Endothelial cell of umbilical vein (primary cell): Measurements from ENCODE around the gene THSD4. TPM values are rescaled to one million over a fixed set of nuclear protein-coding genes. Genes with fewer than 3 reads are reported as not detected.

Experiments used
- BruUV-seq: library from RNA; stranded (reverse); fragments of 400-500 nt; replicated peaks from 2 replicates; lab custom pipeline; 2021; lab: Mats Ljungman, UMichigan
- CTCF ChIA-PET: fragments of 300-600, 350-600 bp; sonication (Branson Sonifier 250); formaldehyde crosslinking; loops from one replicate; lab custom pipeline; 2021; ENCODE audit warnings: antibody characterized with exemption, inconsistent platforms; lab: Charles Lee
- POLR2A ChIA-PET: fragments of 300-600, 350-600 bp; sonication (Branson Sonifier 250); formaldehyde crosslinking; loops from one replicate; lab custom pipeline; 2021; ENCODE audit warnings: antibody characterized with exemption, inconsistent platforms; lab: Charles Lee
- DNase-seq: peaks from one replicate; pipeline ENCODE4 v3.0.0-alpha.2; 2011; ENCODE audit warnings: low read depth, low spot score
- FAIRE-seq: peaks from 2 replicates; lab custom pipeline; 2011; peaks lifted over from hg19 to GRCh38; lab: Jason Lieb, UNC
- H2AFZ ChIP-seq: 2 replicates; pipeline ENCODE4 v1.6.0; 2012; ENCODE audit warnings: low read depth, low read length, control low read depth, inconsistent platforms
- H3K27ac ChIP-seq: 2 replicates; pipeline ENCODE4 v1.5.1; 2011; ENCODE audit warnings: low read depth, mild to moderate bottlenecking, control low read depth, low read length, moderate library complexity; ENCODE audit not compliant: insufficient read depth
- H3K27me3 ChIP-seq, 2 experiments: 2 replicates each; pipeline versions ENCODE4 v1.6.0 to v1.6.1; 2011; ENCODE audit warnings: low read length in 2 of 2, mixed read lengths in 1 of 2; ENCODE audit not compliant: control insufficient read depth in 2 of 2, insufficient read depth in 2 of 2
- H3K36me3 ChIP-seq, 2 experiments: 2 replicates in 1 of 2; 3 replicates in 1 of 2; pipeline ENCODE4 v1.5.1; 2011; ENCODE audit warnings: low read length in 2 of 2, mild to moderate bottlenecking in 1 of 2, moderate library complexity in 1 of 2; ENCODE audit not compliant: control insufficient read depth in 2 of 2, insufficient read depth in 2 of 2; ENCODE audit errors: extremely low read depth in 1 of 2
- H3K4me1 ChIP-seq: 3 replicates; pipeline ENCODE4 v1.5.1; 2011; ENCODE audit warnings: mild to moderate bottlenecking, low read length; ENCODE audit not compliant: control insufficient read depth, insufficient read depth; ENCODE audit errors: extremely low read depth
- H3K4me2 ChIP-seq: 2 replicates; pipeline ENCODE4 v1.6.1; 2011; ENCODE audit warnings: low read length, control low read depth, mixed read lengths; ENCODE audit not compliant: insufficient read depth
- H3K4me3 ChIP-seq, 3 experiments: fragments of 200-600 bp in 1 of 3; sonication (generic), shearing (Covaris generic) in 1 of 3; replicated peaks in 1 of 3; 2 replicates each; pipeline ENCODE4 v1.5.1; 2011 to 2016; ENCODE audit warnings: control low read depth in 3 of 3, low read length in 3 of 3, mild to moderate bottlenecking in 2 of 3, inconsistent platforms in 1 of 3, low read depth in 1 of 3, moderate library complexity in 1 of 3; ENCODE audit not compliant: insufficient read depth in 1 of 3
- H3K79me2 ChIP-seq: 2 replicates; pipeline ENCODE4 v1.6.0; 2012; ENCODE audit warnings: low read length, inconsistent platforms; ENCODE audit not compliant: control insufficient read depth, insufficient read depth
- H3K9ac ChIP-seq: replicated peaks from 2 replicates; pipeline ENCODE3; 2011; ENCODE audit warnings: low read length, control low read depth; ENCODE audit not compliant: insufficient read depth; ENCODE audit errors: extremely low read depth
- H3K9me1 ChIP-seq: replicated peaks from 3 replicates; pipeline ENCODE4 v1.6.0; 2011; ENCODE audit warnings: mild to moderate bottlenecking, low read length; ENCODE audit not compliant: control insufficient read depth, insufficient read depth; ENCODE audit errors: extremely low read depth
- H3K9me3 ChIP-seq: replicated peaks from 2 replicates; pipeline ENCODE4 v1.5.1; 2012; ENCODE audit warnings: low read length, inconsistent platforms; ENCODE audit not compliant: control insufficient read depth, insufficient read depth
- H4K20me1 ChIP-seq: replicated peaks from 2 replicates; pipeline ENCODE3; 2011; ENCODE audit warnings: mild to moderate bottlenecking, low read length; ENCODE audit not compliant: control insufficient read depth, insufficient read depth; ENCODE audit errors: extremely low read depth
- CTCF ChIP-seq, 2 donors: IDR thresholded peaks; 1 replicate in 1 of 2; 2 replicates in 1 of 2; pipeline ENCODE4 v1.5.1; 2011; ENCODE audit warnings: low read length in 2 of 2, mild to moderate bottlenecking in 2 of 2, moderate library complexity in 2 of 2, control low read depth in 1 of 2, inconsistent platforms in 1 of 2, low read depth in 1 of 2; ENCODE audit not compliant: insufficient read depth in 1 of 2; ENCODE audit errors: extremely low read depth in 1 of 2
- FOS ChIP-seq: IDR thresholded peaks from 2 replicates; pipeline ENCODE4 v1.6.1; 2011; ENCODE audit warnings: mild to moderate bottlenecking, low read length, moderate library complexity, borderline replicate concordance; ENCODE audit not compliant: insufficient read depth
- GATA2 ChIP-seq: IDR thresholded peaks from 2 replicates; pipeline ENCODE4 v1.7.0; 2011; ENCODE audit warnings: low read depth, mild to moderate bottlenecking, moderate library complexity, mixed read lengths, low read length; ENCODE audit not compliant: insufficient read length, insufficient read depth
- MAX ChIP-seq: IDR thresholded peaks from 2 replicates; pipeline ENCODE4 v1.6.1; 2011; ENCODE audit not compliant: insufficient read depth, insufficient read length
- POLR2A ChIP-seq: IDR thresholded peaks from 2 replicates; pipeline ENCODE4 v1.6.1; 2012; ENCODE audit warnings: low read depth, mild to moderate bottlenecking, control low read depth, low read length
- POLR2AphosphoS5 ChIP-seq: IDR thresholded peaks from 2 replicates; pipeline ENCODE4 v1.6.1; 2012; ENCODE audit warnings: low read depth, mild to moderate bottlenecking, control low read depth, low read length, moderate library complexity; ENCODE audit not compliant: insufficient read depth
- dilution Hi-C: fragments of 300-500 bp; cut with MboI; formaldehyde crosslinking; loops from one replicate; pipeline ENCODE4 v1.15.0; 2019; ENCODE audit warnings: low sequenced_read_pairs; ENCODE audit not compliant: extremely low pct_ligation_motif_present
- intact Hi-C: fragments of 100-400 bp; cut with micrococcal nuclease; formaldehyde crosslinking; loops from one replicate; pipeline ENCODE4 v1.10.0; 2022
- polyA plus RNA-seq, 4 experiments: library from polyadenylated mRNA; depleted of rRNA in 3 of 4; stranded (reverse) in 3 of 4; unstranded in 1 of 4; fragments of >200 nt; gene quantifications; 2 replicates each; pipeline versions ENCODE4 v1.2.1 to v1.2.3, GENCODE V29; 2011 to 2012; ENCODE audit warnings: missing spikeins in 1 of 4
- total RNA-seq: library from RNA; stranded (reverse); gene quantifications from 2 replicates; pipeline ENCODE4 v1.2.3, GENCODE V29; 2021

THSD4 gene
- total and polyA plus RNA-seq, 2 donors (not counting 3 experiments of a cell fraction or from before 2014, with no cell fraction given): 9.9 to 25.4 TPM

GRCh38 chr15:71143373-71144310, 28.4 kb downstream of the THSD4 start:
- Histone ChIP-seq H2AFZ (no peak overlapping the region), H3K27ac (no peak overlapping the region), H3K4me3 (no peak overlapping the region), H3K9me3 (no peaks in the 10 kb centered on the region), H3K9ac (no peak overlapping the region), H3K79me2 (no peaks in the 10 kb centered on the region), H3K4me2 (no peak overlapping the region), H3K27me3 (no peaks in the 10 kb centered on the region), H3K9me1 (no peaks in the 10 kb centered on the region), H3K4me1 (no peaks in the 10 kb centered on the region), H4K20me1 (no peaks in the 10 kb centered on the region), H3K36me3 (no peaks in the 10 kb centered on the region)
- intact Hi-C loops: no loop called here
- TF ChIP-seq POLR2A (no peak), POLR2AphosphoS5 (no peak), FOS (no peak)
- ChIA-PET CTCF (no interaction called here), POLR2A (no interaction called here)
- no TSS peak for BruUV-seq
- dilution Hi-C loops: no loop called here
- FAIRE-seq (no peak), DNase-seq (no peak)

- H3K79me2 ChIP-seq: no peaks in the 10 kb centered on the region
- H3K36me3 ChIP-seq: no peaks in the 10 kb centered on the region
- no peak overlapping the region for H3K27ac ChIP-seq
- H3K4me1 ChIP-seq: no peaks in the 10 kb centered on the region
- no peaks in the 10 kb centered on the region for H3K9me1 ChIP-seq
- H3K9ac ChIP-seq: no peak overlapping the region
- no peaks in the 10 kb centered on the region for H3K27me3 ChIP-seq
- DNase-seq: no peak
- no peak overlapping the region for H3K4me3 ChIP-seq
- no peak for FAIRE-seq
- intact Hi-C loops: no loop called here
- H2AFZ ChIP-seq: no peak overlapping the region
- POLR2A ChIA-PET: no interaction called here
- BruUV-seq: no TSS peak
- CTCF ChIA-PET: no interaction called here
- H4K20me1 ChIP-seq: no peaks in the 10 kb centered on the region
- H3K4me2 ChIP-seq: no peak overlapping the region
- H3K9me3 ChIP-seq: no peaks in the 10 kb centered on the region
- TF ChIP-seq POLR2AphosphoS5: no peak
- TF ChIP-seq CTCF (IDR thresholded peaks at IDR 0.05; ENCODE audit: extremely low read depth in 1 of 2, insufficient read depth in 1 of 2, low read depth in 1 of 2, low read length in 2 of 2): no peak
- TF ChIP-seq GATA2: no peak
- TF ChIP-seq FOS: no peak
- no peak for TF ChIP-seq MAX
- no peak for TF ChIP-seq POLR2A
- dilution Hi-C loops: no loop called here
Observed at GRCh38 chr15:71145648-71146047, 30.4 kb downstream of the THSD4 start.
